Uterus (tissue), 4 donors: Measurements from ENCODE around the gene NCR2. TPM values are rescaled to one million over a fixed set of nuclear protein-coding genes. Genes with fewer than 3 reads are reported as not detected.

Experiments
- DNase-seq, 2 donors: peaks; one replicate each; pipeline ENCODE4 v3.0.0-alpha.2; 2019 to 2020
- H3K27ac ChIP-seq, 2 donors: fragments of 200-600 bp; sonication (generic); 1 replicate in 1 of 2; 2 replicates in 1 of 2; pipeline ENCODE4 v1.5.1; 2016 to 2018
- H3K27me3 ChIP-seq, 2 donors: fragments of 200-600 bp; sonication (generic); one replicate each; pipeline ENCODE4 v1.5.1; 2018 to 2019; ENCODE audit warnings: control low read depth in 1 of 2
- H3K36me3 ChIP-seq, 2 donors: fragments of 200-600 bp; sonication (generic); one replicate each; pipeline ENCODE4 v1.5.1; 2019; ENCODE audit warnings: control low read depth in 1 of 2
- H3K4me1 ChIP-seq, 2 donors: fragments of 200-600 bp; sonication (generic); one replicate each; pipeline ENCODE4 v1.5.1; 2018 to 2019; ENCODE audit warnings: control low read depth in 1 of 2
- H3K4me3 ChIP-seq, 2 donors: fragments of 200-600 bp; sonication (generic); 1 replicate in 1 of 2; 2 replicates in 1 of 2; pipeline ENCODE4 v1.5.1; 2018 to 2019; ENCODE audit warnings: mild to moderate bottlenecking in 1 of 2
- H3K9me3 ChIP-seq, 2 donors: fragments of 200-600 bp; sonication (generic); one replicate each; pipeline ENCODE4 v1.5.1; 2019; ENCODE audit warnings: control low read depth in 1 of 2
- CTCF ChIP-seq, 4 experiments: fragments of 200-600 bp in 2 of 4; fragments of 450-650 bp in 2 of 4; sonication (generic) in 2 of 4; IDR thresholded peaks; one replicate each; pipeline ENCODE4 v1.5.1; 2016 to 2019; ENCODE audit warnings: antibody characterized with exemption in 4 of 4, mild to moderate bottlenecking in 2 of 4, moderate library complexity in 1 of 4
- POLR2A ChIP-seq, 2 donors: fragments of 450-650 bp; IDR thresholded peaks; one replicate each; pipeline ENCODE4 v1.6.1; 2016; ENCODE audit warnings: antibody characterized with exemption in 2 of 2, mild to moderate bottlenecking in 1 of 2, moderate library complexity in 1 of 2
- intact Hi-C: fragments of 100-400 bp; cut with DNase I; formaldehyde crosslinking; loops from one replicate; pipeline ENCODE4 v1.15.1; 2023; ENCODE audit warnings: low total_unique reads
- total RNA-seq, 4 donors: library from RNA; depleted of rRNA in 3 of 4; stranded (reverse); fragments of >200 nt in 3 of 4; gene quantifications; one replicate each; pipeline versions ENCODE4 v1.1.0 to v1.2.4, GENCODE V29; 2014 to 2023
- donor health status: DM: yes; HTN: yes; CAD: no.

Gene NCR2
- total RNA-seq, 4 donors from 2014 or later = not detected

GRCh38 chr6:41367700-41368099 is 32.3 kb downstream of the NCR2 start:
- H3K4me3 ChIP-seq = no peak overlapping the region
- DNase-seq = peak; percentile 35 to 44
- intact Hi-C loops = no loop called here

GRCh38 chr6:41370488-41371111 is 35.2 kb downstream of the NCR2 start:
- Histone ChIP-seq H3K36me3 (no peaks in the 10 kb centered on the region), H3K4me3 (no peak overlapping the region), H3K27me3 (peaks cover 8 to 29% of the 10 kb centered on the region in 2 donors), H3K9me3 (no peaks in the 10 kb centered on the region), H3K27ac (no peak overlapping the region), H3K4me1 (peaks cover 0 to 19% of the 10 kb centered on the region in 2 donors)
- no peak for DNase-seq
- TF ChIP-seq POLR2A (IDR thresholded peaks at IDR 0.05) (no peak), CTCF (IDR thresholded peaks at IDR 0.05) (no peak)
- intact Hi-C loops = loop anchor here (2.0 to 5.0 kb wide), 2 partner anchors 227 to 312 kb away; no protein-coding TSS in a partner anchor

More at GRCh38 chr6:41367700-41368099, 32.3 kb downstream of the NCR2 start:
- Histone ChIP-seq H3K4me1 (peaks cover 0 to 7% of the 10 kb centered on the region in 2 donors), H3K27me3 (peaks cover 0 to 21% of the 10 kb centered on the region in 2 donors), H3K9me3 (no peaks in the 10 kb centered on the region), H3K27ac (no peak overlapping the region), H3K36me3 (no peaks in the 10 kb centered on the region)
- TF ChIP-seq CTCF (IDR thresholded peaks at IDR 0.05) (peak; percentile 45 to 67 (median 58)), POLR2A (IDR thresholded peaks at IDR 0.05) (no peak)

DNA sequence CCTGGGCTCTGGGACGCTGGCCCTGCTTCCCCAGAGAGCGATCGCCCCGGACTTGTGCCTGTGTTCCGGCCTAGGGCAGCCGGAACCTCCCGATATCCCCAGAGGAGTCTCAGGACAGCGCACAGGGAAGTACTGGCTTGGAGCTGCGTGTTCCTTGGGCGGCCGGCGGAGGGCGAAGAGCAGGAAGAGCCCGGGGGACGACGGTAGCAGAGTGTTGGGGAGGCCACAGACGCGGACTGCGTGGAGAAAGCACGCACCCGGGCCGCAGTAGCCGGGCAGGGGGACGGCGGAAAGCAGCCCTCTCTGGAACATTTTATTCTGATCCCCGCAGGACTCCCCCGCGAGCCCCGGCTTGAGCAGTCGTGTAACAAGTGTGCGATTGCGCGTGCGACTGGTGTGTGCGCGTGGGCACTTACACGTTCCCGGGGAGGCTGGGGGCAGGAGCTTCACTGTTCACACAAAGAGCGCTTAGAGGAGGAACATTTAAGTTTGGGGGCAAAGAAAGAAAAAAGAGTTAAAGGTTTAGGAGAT is 36.1 kb downstream of the NCR2 start:
- Histone ChIP-seq H3K27me3 (peaks cover 8 to 24% of the 10 kb centered on the region in 2 donors), H3K4me1 (peaks cover 0 to 19% of the 10 kb centered on the region in 2 donors), H3K9me3 (no peaks in the 10 kb centered on the region), H3K27ac (no peak overlapping the region), H3K4me3 (peak overlapping the region in 1 of 2 donors; percentile 15), H3K36me3 (no peaks in the 10 kb centered on the region)
- TF ChIP-seq POLR2A (IDR thresholded peaks at IDR 0.05) (no peak), CTCF (IDR thresholded peaks at IDR 0.05) (peak in 3 of 4 experiments; percentile 19 to 37 (median 24))
- peak in 1 of 2 donors; percentile 40 for DNase-seq
- intact Hi-C loops = loop anchor here (2.0 to 5.0 kb wide), 2 partner anchors 226 to 311 kb away; no protein-coding TSS in a partner anchor

DNA sequence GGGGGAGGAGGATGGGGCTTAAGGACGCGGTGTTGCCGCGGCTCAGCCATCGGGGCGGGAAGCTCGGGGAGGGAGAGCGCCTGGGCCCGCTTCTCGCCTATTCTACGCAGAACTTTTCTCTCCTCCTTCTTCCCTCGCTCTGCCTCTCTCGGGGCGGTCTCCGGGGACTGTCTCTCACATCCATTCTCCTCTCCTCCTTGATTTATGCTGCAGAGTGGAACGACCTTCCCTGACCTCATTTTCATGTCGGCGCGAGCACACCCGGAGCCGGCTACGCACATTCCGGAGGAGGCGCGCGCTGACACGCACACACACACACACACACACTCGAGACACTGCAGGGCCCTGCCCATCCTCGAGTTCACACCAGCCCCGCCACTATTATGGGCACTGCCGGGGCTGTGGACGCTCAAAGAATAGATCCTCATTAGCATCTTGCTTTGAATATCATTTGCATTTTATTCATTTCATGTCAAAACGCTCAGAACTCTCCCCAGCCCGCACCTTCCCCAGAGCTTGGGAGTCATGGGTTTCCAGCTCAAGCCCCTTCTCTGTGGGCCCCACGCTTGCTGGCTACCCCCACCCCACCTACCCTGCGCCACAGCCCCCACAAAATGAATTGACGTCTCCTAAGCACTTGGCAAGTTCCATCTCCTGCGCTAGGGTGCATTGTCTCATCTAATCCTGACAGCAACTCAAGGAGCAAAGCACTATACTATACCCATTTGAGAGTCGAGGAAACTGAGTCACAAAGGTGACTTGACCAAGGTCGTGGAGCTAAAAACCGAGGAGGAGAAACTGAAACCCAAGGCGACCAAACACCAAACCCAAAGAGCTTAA is 36.8 kb downstream of the NCR2 start:
- peaks cover 0 to 19% of the 10 kb centered on the region in 2 donors for H3K4me1 ChIP-seq
- H3K4me3 ChIP-seq = peak overlapping the region in 1 of 2 donors; percentile 15
- peak in 1 of 2 donors; percentile 27 for DNase-seq
- H3K36me3 ChIP-seq = no peaks in the 10 kb centered on the region
- H3K9me3 ChIP-seq = no peaks in the 10 kb centered on the region
- intact Hi-C loops = loop anchor here (2.0 to 5.0 kb wide), 2 partner anchors 225 to 311 kb away; no protein-coding TSS in a partner anchor
- TF ChIP-seq POLR2A (IDR thresholded peaks at IDR 0.05) = no peak
- no peak for TF ChIP-seq CTCF (IDR thresholded peaks at IDR 0.05)
- no peak overlapping the region for H3K27ac ChIP-seq
- peaks cover 8 to 24% of the 10 kb centered on the region in 2 donors for H3K27me3 ChIP-seq
